GM12872 (cell line): ENCODE measurements around the gene MYH13.

Source experiments
- CTCF ChIP-seq: IDR thresholded peaks from 3 replicates; pipeline ENCODE4 v1.5.1; 2011; ENCODE audit warnings: low read depth, mild to moderate bottlenecking, low read length, moderate library complexity; ENCODE audit not compliant: insufficient read depth

Gene MYH13

GRCh38 chr17:10398352-10398751 lies 25.5 kb upstream of the MYH13 start:
- no peak for TF ChIP-seq CTCF

GRCh38 chr17:10396524-10397163 lies 23.8 kb upstream of the MYH13 start:
- no peak for TF ChIP-seq CTCF

GRCh38 chr17:10394201-10394887 lies 21.5 kb upstream of the MYH13 start:
- TF ChIP-seq CTCF, result no peak

GRCh38 chr17:10392880-10393279 lies 20.1 kb upstream of the MYH13 start:
- TF ChIP-seq CTCF, result no peak

GRCh38 chr17:10385871-10386270 lies 13.1 kb upstream of the MYH13 start:
- no peak for TF ChIP-seq CTCF

GRCh38 chr17:10384175-10384574 lies 11.4 kb upstream of the MYH13 start:
- TF ChIP-seq CTCF, result no peak

- TF ChIP-seq CTCF, result no peak
Measured at GRCh38 chr17:10380631-10381408, 8.0 kb upstream of the MYH13 start.
